GM12878 (cell line): ENCODE measurements around the gene PTPRD.

Experiments used
- CBX5 ChIP-seq: sonication (generic); IDR thresholded peaks from 2 replicates; pipeline ENCODE4 v1.6.1; 2016; ENCODE audit warnings: low read depth, moderate library complexity, mild to moderate bottlenecking, inconsistent platforms
- CREB1 ChIP-seq: IDR thresholded peaks from 2 replicates; pipeline ENCODE4 v1.6.1; 2012; ENCODE audit warnings: low read depth, mild to moderate bottlenecking, inconsistent platforms
- HDAC6 ChIP-seq: fragments of 200-600 bp; sonication (generic); IDR thresholded peaks from one replicate; pipeline ENCODE4 v1.8.0; 2017; ENCODE audit warnings: antibody characterized with exemption; ENCODE audit not compliant: unreplicated experiment
- JUND ChIP-seq: IDR thresholded peaks from 2 replicates; pipeline ENCODE4 v1.6.1; 2012; ENCODE audit warnings: low read depth, mild to moderate bottlenecking, low read length, improper control_type of control experiment, moderate library complexity
- POLR2A ChIP-seq: IDR thresholded peaks from 2 replicates; pipeline ENCODE4 v1.6.1; 2011; ENCODE audit warnings: low read depth, mild to moderate bottlenecking, low read length
- POLR2AphosphoS5 ChIP-seq: IDR thresholded peaks from 2 replicates; pipeline ENCODE4 v1.6.1; 2011; ENCODE audit warnings: mild to moderate bottlenecking, low read length, inconsistent platforms
- SIN3A ChIP-seq: IDR thresholded peaks from 2 replicates; pipeline ENCODE4 v1.6.1; 2012; ENCODE audit warnings: low read depth, low read length, improper control_type of control experiment
- SRF ChIP-seq, 2 experiments: IDR thresholded peaks; 2 replicates each; pipeline ENCODE4 v1.6.1; 2011; ENCODE audit warnings: low read depth in 2 of 2, low read length in 2 of 2, mild to moderate bottlenecking in 1 of 2, moderate library complexity in 1 of 2
- TCF12 ChIP-seq: IDR thresholded peaks from 2 replicates; pipeline ENCODE4 v1.6.1; 2011; ENCODE audit warnings: low read depth, mild to moderate bottlenecking, low read length
- ZSCAN29 ChIP-seq: fragments of 450-650 bp; IDR thresholded peaks from 2 replicates; pipeline ENCODE4 v1.6.1; 2017; ENCODE audit warnings: mild to moderate bottlenecking, moderate library complexity

- TF ChIP-seq POLR2A (no peak), CREB1 (no peak), JUND (no peak), ZSCAN29 (no peak), TCF12 (no peak), POLR2AphosphoS5 (no peak), CBX5 (no peak), SIN3A (no peak), HDAC6 (no peak), SRF (IDR thresholded peaks at IDR 0.05; ENCODE audit: low read depth in 2 of 2, low read length in 2 of 2) (no peak)
These were observed 7.4 kb downstream of the PTPRD start for GRCh38 chr9:10605388-10605787.
